Measurements from ENCODE around the gene ADPRHL1.

GRCh38 chr13:113475280-113475679, 22.0 kb upstream of the ADPRHL1 start:
- TF ChIP-seq CTCF (IDR thresholded peaks at IDR 0.05) (no peak), POLR2A (IDR thresholded peaks at IDR 0.05) (no peak)
